Anterior cingulate cortex (tissue), 58 donors: ENCODE results near the gene FBXW9.
"Not testable (repeated sequence)": the region's sequence is repeated elsewhere in the genome, so short reads cannot be mapped to it uniquely, and the experiment has no call there.

Experiments
- DNase-seq, 58 donors: peaks; one replicate each; lab custom pipeline; 2025; lab: John Stamatoyannopoulos, UW

Gene FBXW9

GRCh38 chr19:12664406-12665280 is 31.8 kb downstream of the FBXW9 start:
- DNase-seq = peak in 1 of 58 donors; percentile 17

- DNase-seq = peak in 15 of 58 donors; percentile 3 to 65 (median 28)
These were observed 35.5 kb downstream of the FBXW9 start for GRCh38 chr19:12660980-12661379.

GRCh38 chr19:12657966-12658365 is 38.5 kb downstream of the FBXW9 start:
- no peak for DNase-seq

- no peak for DNase-seq
These were observed 39.4 kb downstream of the FBXW9 start for GRCh38 chr19:12656899-12657571.

- no peak for DNase-seq
These were observed 40.9 kb downstream of the FBXW9 start for GRCh38 chr19:12655546-12655945.

- no peak for DNase-seq
These were observed 44.2 kb downstream of the FBXW9 start for GRCh38 chr19:12652219-12652618.

GRCh38 chr19:12649941-12650340 is 46.5 kb downstream of the FBXW9 start:
- no peak for DNase-seq

GRCh38 chr19:12648088-12648487 is 48.3 kb downstream of the FBXW9 start:
- DNase-seq = peak in 1 of 58 donors; percentile 31

- peak in 16 of 58 donors; percentile 1 to 43 (median 24) for DNase-seq
These were observed 48.9 kb downstream of the FBXW9 start for GRCh38 chr19:12647490-12648071.

GRCh38 chr19:12647047-12647446 is 49.4 kb downstream of the FBXW9 start:
- DNase-seq = no peak

GRCh38 chr19:12646551-12646950 is 49.9 kb downstream of the FBXW9 start:
- DNase-seq = no peak

- not testable (repeated sequence) for DNase-seq
These were observed 52.7 kb downstream of the FBXW9 start for GRCh38 chr19:12643716-12644115.

GRCh38 chr19:12642506-12642905 is 53.9 kb downstream of the FBXW9 start:
- DNase-seq = no peak

- no peak for DNase-seq
These were observed 55.0 kb downstream of the FBXW9 start for GRCh38 chr19:12641456-12641855.

- peak in 55 of 58 donors; percentile 8 to 79 (median 52) for DNase-seq
These were observed 56.4 kb downstream of the FBXW9 start for GRCh38 chr19:12639901-12640613.
